ENCODE data around the gene GHR.

Gene GHR

DNA sequence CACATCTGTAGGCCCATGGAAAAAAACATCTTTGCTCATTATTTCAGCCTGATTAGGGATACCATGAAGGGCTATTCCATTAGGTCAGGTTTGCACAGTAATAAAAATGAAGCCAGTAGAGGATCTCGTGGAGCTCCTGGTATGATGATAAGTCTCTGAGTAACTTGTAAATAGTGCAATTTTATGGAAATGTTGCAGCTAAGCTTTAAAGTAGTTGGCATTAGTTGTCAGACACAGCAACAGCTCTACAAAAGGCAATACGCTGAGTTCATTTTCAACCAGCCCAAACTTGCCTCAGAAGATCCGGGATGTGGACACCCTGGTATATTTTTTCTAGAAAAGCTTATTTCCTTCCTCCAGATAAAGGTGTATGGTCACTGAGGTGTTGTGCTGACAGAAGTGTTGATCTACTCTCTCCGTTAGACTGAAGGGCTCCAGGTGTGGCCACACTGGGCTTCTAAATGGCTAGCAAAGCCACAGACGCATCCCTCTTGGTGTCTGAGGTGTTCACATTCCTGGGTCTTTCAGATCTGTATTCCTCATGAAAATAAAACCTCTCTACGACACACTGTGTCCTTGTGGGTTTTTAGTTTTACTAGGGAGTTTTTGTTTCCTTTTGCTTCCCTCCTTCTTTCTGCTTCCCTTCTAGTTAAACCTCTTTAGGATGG, 141.6 kb downstream of the GHR start:
- DNase-seq (ENCODE audit: extremely low read depth, low read depth), result no peak
- no peak overlapping the region for H3K4me3 ChIP-seq (replicated peaks; ENCODE audit: low read depth, low read length)
- TF ChIP-seq, protein P1, sequence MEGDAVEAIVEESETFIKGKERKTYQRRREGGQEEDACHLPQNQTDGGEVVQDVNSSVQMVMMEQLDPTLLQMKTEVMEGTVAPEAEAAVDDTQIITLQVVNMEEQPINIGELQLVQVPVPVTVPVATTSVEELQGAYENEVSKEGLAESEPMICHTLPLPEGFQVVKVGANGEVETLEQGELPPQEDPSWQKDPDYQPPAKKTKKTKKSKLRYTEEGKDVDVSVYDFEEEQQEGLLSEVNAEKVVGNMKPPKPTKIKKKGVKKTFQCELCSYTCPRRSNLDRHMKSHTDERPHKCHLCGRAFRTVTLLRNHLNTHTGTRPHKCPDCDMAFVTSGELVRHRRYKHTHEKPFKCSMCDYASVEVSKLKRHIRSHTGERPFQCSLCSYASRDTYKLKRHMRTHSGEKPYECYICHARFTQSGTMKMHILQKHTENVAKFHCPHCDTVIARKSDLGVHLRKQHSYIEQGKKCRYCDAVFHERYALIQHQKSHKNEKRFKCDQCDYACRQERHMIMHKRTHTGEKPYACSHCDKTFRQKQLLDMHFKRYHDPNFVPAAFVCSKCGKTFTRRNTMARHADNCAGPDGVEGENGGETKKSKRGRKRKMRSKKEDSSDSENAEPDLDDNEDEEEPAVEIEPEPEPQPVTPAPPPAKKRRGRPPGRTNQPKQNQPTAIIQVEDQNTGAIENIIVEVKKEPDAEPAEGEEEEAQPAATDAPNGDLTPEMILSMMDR (IDR thresholded peaks at IDR 0.05; ENCODE audit: low read depth, low read length, missing control alignments), result no peak

- TF ChIP-seq, protein P1 (IDR thresholded peaks at IDR 0.05; ENCODE audit: low read depth, low read length, missing control alignments), result no peak
- H3K4me3 ChIP-seq (replicated peaks; ENCODE audit: low read depth, low read length), result no peak overlapping the region
- no peak for DNase-seq (ENCODE audit: extremely low read depth, low read depth)
These were observed 143.5 kb downstream of the GHR start for GRCh38 chr5:42566652-42567295.

DNA sequence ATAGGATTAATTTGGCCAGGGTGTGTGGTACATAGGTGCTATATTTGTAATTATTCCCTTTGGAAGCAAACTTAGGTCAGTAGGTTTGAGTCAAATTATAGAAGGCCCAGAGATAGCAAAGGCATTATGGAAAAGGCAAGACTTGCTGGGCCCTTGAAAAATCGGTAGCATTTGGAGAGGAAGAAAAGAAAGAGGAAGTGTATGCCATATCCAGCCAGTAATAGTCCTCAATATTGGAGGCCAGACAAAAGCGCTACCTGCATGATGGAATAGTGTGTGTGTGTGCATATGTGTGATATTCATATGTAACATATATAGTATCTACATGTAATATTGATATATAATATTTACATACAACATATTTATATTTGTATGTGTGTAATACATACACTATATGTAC, 146.1 kb downstream of the GHR start:
- DNase-seq (ENCODE audit: extremely low read depth, low read depth), result no peak
- H3K4me3 ChIP-seq (replicated peaks; ENCODE audit: low read depth, low read length), result no peak overlapping the region
- TF ChIP-seq, protein P1 (IDR thresholded peaks at IDR 0.05; ENCODE audit: low read depth, low read length, missing control alignments), result no peak

GRCh38 chr5:42569953-42570548, 146.8 kb downstream of the GHR start:
- H3K4me3 ChIP-seq (replicated peaks; ENCODE audit: low read depth, low read length), result no peak overlapping the region
- TF ChIP-seq, protein P1 (IDR thresholded peaks at IDR 0.05; ENCODE audit: low read depth, low read length, missing control alignments), result no peak
- no peak for DNase-seq (ENCODE audit: extremely low read depth, low read depth)

GRCh38 chr5:42570966-42571960, 148.0 kb downstream of the GHR start:
- DNase-seq (ENCODE audit: extremely low read depth, low read depth), result no peak
- TF ChIP-seq, protein P1 (IDR thresholded peaks at IDR 0.05; ENCODE audit: low read depth, low read length, missing control alignments), result no peak
- no peak overlapping the region for H3K4me3 ChIP-seq (replicated peaks; ENCODE audit: low read depth, low read length)

- TF ChIP-seq, protein P1 (IDR thresholded peaks at IDR 0.05; ENCODE audit: low read depth, low read length, missing control alignments), result no peak
- no peak overlapping the region for H3K4me3 ChIP-seq (replicated peaks; ENCODE audit: low read depth, low read length)
- DNase-seq (ENCODE audit: extremely low read depth, low read depth), result no peak
These were observed 149.1 kb downstream of the GHR start for GRCh38 chr5:42572313-42572712.
